Measurements from ENCODE around the gene USH2A.

USH2A gene

DNA sequence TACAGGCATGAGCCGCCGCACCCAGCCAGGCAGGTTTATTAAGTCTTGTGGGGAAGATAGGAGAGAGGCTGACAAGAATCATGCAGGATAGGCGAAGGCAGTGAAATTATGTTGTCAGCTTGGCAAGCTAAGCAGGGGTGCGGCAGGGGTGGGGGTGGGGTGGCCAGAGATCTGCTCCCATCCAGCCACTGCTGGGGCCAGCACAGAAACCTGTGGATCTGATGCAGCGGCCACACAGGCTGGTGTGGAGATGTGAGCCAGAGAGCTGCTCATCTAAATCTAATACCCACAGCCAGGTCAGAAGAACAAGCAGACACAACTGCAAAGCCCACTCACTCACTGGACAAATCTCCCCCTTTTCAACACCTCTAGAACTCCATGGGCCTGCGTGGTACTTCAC lies 787.4 kb downstream of the USH2A start:
- no peak for DNase-seq

GRCh38 chr1:215631489-215631888 lies 791.8 kb downstream of the USH2A start:
- no peak for DNase-seq

DNA sequence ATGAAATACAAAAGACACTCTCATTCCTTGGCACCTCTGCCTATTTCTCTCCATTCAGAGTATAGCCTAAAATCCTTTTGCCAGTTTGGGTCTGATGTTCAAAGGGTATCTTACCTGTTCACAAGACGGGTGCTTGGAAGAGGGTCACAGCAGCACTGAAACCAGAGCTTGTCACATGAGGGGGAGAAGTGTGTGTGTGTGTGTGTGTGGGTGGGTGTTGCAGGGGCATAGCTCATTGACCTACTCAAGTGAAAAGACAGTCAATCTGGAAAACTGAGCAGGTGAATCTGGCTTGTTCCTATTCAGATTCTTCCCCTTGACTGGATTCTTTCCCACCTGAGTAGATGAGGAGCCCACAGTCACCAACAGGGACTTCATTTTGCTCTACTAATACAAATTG lies 792.2 kb downstream of the USH2A start:
- DNase-seq: no peak

DNA sequence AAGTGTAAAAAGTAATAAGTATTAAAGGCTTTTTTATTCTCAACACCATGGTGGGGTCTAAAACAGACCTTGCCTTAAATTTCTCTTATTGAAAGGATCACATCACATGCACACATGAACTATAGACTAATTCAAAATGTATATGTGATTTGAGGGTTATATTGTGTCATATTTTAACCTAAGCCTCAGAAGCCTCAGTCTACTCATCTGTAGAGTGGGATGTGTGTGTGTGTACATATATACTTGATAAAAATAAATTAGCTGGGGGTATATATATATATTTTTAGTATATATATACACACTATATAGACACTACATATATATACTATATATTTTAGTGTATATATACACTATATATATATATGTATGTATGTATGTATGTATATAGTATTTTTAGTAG lies 797.3 kb downstream of the USH2A start:
- DNase-seq: no peak

- no peak for DNase-seq
Observed at GRCh38 chr1:215623162-215623561, 800.1 kb downstream of the USH2A start.

DNA sequence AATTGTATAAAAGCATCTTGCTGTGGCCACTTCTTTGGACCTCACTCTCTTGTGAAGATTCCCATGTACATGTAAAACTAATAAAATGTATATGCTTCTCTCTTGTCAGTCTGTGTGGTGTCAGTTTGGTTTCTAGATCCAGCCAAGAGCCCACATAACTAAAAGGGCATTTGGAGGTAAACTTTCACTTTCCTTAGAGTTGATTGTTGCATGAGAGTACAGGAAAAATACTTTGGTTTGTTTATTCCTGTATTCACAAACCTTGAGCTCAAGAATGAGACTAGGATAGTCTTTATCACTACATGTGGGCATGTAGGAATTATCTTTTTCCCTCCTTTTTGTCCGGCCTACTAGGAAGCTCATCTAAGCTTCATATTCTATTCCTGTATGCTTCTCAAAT lies 805.3 kb downstream of the USH2A start:
- DNase-seq: no peak

DNA sequence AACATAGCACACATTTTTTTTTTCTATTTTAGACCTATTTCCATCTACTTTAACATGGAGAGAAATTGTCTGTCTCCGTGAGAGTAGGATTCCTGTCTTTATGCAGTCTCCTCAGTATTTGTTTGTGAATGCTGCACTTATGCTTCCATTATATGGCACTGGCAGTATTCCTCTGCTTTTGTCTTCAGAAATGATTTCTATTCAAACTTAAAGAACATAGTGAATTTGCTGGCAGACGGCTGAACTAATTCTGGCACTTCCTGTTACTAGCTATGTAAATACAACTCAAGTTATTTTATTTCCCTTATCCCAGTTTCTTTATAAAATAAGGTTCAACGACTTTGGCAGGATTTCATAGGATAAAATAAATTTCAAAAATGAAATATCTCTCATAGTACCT lies 810.9 kb downstream of the USH2A start:
- no peak for DNase-seq

- DNase-seq: no peak
Observed at GRCh38 chr1:215608646-215609045, 814.6 kb downstream of the USH2A start.

GRCh38 chr1:215607412-215607811 lies 815.8 kb downstream of the USH2A start:
- no peak for DNase-seq

- no peak for DNase-seq
Observed at GRCh38 chr1:215606564-215607168, 816.6 kb downstream of the USH2A start.

DNA sequence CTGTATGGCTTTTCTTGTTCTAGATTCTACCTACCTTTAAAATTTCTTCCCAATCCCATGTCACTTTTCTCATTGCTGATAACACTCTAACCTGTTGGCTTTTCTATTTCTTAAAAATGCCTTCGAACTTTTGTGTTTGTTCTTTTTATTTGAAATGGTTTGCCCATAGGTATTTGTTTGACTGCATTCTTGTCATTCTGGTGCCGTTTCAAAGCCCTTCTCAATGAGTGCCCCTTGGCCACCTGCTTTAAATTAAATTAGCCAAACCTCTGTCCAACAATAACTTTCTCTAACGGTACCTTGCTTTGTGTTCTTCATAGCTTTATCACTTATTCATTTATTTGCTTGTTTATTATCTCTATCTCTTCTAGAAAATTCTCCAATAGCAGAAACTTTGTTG lies 817.2 kb downstream of the USH2A start:
- DNase-seq: no peak

- DNase-seq: no peak
Observed at GRCh38 chr1:215605011-215605621, 818.1 kb downstream of the USH2A start.

DNA sequence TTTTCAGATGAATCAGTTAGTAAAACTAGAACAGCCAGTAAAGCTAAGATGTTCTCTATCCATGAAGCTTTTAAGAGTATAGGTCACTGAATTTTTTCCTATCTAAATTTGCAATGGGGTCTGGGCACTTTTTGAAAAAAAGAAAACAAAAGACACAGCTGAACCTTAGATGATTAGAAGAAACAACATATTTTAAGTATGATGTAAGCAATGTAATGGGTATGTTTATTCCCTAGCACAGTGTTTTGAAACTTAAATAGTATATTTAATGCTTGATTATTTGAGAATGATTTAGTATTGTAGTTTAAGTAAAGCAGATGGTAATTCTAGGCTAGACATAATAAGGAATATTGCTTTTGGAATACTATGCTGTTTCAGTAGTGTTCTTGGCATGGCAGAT lies 819.9 kb downstream of the USH2A start:
- no peak for DNase-seq

GRCh38 chr1:215601276-215601675 lies 822.0 kb downstream of the USH2A start:
- DNase-seq: no peak

GRCh38 chr1:215600867-215601266 lies 822.4 kb downstream of the USH2A start:
- no peak for DNase-seq

GRCh38 chr1:215600258-215600792 lies 822.9 kb downstream of the USH2A start:
- no peak for DNase-seq

GRCh38 chr1:215599418-215600074 lies 823.7 kb downstream of the USH2A start:
- DNase-seq: no peak

- no peak for DNase-seq
Observed at GRCh38 chr1:215597961-215598360, 825.3 kb downstream of the USH2A start.

DNA sequence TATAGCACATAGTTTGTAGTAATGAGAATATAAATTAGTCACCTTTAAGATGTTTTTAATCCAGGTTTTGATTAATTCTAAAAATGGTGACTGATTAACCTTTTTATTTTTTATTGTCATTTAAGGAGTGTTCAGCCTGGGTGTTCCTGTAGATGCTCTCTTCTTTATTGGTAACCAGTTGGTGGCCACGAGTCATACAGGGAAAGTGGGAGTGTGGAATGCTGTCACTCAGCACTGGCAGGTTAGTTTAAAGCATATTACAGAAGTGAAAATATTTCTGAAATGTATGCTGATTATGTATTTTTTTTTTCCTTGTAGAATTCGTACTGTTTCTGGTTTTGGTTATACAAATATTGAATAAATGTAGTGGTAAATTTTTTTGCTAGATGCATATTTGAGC lies 828.0 kb downstream of the USH2A start:
- no peak for DNase-seq

DNA sequence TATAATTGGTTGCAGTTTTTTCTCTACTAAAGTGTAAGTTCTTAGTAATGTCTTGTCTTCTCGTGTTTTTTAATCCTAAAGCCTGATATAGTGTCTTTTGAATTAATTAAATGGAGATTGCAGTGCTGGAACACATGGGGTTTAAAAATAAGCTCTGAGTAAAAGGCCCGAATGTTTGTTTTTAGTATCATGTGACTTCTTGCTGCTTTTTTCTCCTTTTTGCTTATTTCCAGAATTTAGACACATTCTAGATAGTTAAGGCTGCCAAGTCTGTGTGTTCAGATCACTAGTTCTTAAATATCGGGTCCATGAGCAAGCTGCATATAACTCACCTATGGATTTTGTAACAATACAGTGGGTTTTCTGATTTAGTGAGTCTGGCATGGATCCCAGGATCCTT lies 828.6 kb downstream of the USH2A start:
- DNase-seq: no peak

- no peak for DNase-seq
Observed at GRCh38 chr1:215590779-215591491, 832.3 kb downstream of the USH2A start.

DNA sequence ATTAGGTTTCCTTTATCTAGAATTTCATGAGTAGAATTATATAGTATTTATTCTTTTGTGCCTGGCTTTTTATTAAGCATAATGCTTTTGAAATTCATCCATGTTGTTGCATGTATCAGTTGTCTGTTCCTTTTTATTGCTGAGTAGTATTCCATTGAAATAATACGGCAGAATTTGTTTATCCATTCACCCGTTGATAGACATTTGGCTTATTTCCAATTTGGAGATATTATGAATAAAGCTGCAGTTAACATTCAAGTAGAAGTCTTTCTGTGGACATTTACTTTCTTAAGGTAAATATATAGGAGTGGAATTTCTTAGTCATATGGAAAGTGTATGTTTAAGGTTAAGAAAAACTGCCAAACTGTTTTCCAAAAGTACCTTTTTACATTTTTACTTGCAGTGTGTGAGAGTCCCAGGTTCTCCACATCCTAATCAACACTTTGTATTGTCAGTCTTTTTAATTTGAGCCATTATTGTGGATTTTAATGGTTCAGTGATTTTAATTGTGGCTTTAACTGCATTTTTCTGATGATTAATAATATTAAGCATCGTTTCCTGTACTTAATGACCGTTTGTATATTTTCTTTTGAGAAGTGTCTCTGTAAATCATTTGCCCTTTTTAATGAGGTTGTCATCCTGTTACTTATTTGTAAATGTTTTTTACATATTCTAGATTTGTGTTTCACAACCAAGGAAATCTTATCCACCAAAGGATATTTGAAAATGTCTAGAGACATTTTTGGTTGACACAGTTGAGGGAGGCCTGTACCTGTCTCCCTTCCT lies 833.4 kb downstream of the USH2A start:
- DNase-seq: no peak

DNA sequence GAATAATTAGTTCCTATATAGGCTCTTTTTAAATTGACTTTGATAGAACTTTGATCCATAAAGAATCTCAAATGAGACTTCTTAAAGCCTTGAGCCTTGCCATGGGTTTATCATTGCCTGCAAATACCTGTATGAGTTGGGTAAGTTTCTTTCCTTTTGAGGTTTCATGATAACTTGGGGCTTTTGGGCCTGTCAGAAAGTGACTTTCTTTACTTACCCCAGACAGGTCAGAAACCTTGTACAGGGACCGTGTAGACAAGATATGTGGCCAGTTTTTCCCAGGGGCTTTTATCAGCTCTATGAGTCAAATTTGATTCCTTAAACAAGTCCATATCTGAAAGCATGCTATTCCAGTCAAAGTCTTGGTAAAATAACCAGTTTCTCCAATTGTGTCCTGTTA lies 838.9 kb downstream of the USH2A start:
- DNase-seq: no peak
